ENCODE results near the gene ARL4C. TPM values are rescaled to one million over a fixed set of nuclear protein-coding genes. Genes with fewer than 3 reads are reported as not detected.
"Not testable (repeated sequence)": the region's sequence is repeated elsewhere in the genome, so short reads cannot be mapped to it uniquely, and the experiment has no call there.

ARL4C gene
- total RNA-seq, 1 donor from 2014 or later = 29.5 TPM

DNA sequence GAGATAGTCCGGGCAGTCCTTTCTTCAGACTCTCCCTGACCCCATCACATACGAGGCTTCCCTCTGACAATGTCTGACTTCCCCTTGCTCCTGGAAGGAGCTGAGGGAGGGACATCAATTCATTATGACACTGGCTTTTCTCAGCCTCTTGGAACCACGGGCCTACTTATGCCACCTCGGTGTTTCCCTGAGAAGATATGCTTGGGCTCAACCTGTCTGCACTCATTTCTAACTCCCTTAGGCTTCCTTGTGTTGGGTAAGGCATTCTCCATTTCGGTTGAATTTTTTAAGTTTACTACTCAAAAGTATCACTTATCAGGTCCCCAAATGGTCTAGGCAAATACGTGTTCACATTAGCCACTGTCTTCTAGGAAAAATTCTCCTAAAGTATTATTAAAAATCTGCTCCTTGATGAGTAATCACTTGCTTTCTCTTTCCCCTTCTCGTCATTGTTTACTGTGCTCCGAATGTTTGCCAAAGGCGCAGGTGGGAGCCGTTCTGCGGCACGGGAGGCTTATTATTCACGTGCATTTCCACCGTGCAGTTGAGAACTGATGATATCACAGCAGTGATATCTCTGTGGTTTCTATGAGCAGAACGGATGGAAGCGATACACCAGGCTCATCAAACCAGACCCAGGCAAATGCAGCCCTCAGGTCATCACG is 33.1 kb downstream of the ARL4C start:
- Mint-ChIP-seq H3K4me1 (no peaks in the 10 kb centered on the region), H3K27ac (ENCODE audit: unreplicated experiment) (peak overlapping the region; percentile 60), H3K4me3 (no peak overlapping the region), H3K36me3 (ENCODE audit: low read depth) (no peaks in the 10 kb centered on the region), H3K9me3 (peaks cover 3% of the 10 kb centered on the region), H3K27me3 (ENCODE audit: low read depth) (no peaks in the 10 kb centered on the region)
- no peak for DNase-seq (ENCODE audit: low read depth, low spot score)
- TF ChIP-seq, protein P1, sequence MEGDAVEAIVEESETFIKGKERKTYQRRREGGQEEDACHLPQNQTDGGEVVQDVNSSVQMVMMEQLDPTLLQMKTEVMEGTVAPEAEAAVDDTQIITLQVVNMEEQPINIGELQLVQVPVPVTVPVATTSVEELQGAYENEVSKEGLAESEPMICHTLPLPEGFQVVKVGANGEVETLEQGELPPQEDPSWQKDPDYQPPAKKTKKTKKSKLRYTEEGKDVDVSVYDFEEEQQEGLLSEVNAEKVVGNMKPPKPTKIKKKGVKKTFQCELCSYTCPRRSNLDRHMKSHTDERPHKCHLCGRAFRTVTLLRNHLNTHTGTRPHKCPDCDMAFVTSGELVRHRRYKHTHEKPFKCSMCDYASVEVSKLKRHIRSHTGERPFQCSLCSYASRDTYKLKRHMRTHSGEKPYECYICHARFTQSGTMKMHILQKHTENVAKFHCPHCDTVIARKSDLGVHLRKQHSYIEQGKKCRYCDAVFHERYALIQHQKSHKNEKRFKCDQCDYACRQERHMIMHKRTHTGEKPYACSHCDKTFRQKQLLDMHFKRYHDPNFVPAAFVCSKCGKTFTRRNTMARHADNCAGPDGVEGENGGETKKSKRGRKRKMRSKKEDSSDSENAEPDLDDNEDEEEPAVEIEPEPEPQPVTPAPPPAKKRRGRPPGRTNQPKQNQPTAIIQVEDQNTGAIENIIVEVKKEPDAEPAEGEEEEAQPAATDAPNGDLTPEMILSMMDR (conservative IDR thresholded peaks at IDR 0.05) = no peak

- TF ChIP-seq, protein P1 (conservative IDR thresholded peaks at IDR 0.05) = no peak
- no peak for DNase-seq (ENCODE audit: low read depth, low spot score)
- H3K27ac Mint-ChIP-seq (ENCODE audit: unreplicated experiment) = no peak overlapping the region
- H3K9me3 Mint-ChIP-seq = peaks cover under 1% of the 10 kb centered on the region
- no peak overlapping the region for H3K4me3 Mint-ChIP-seq
- H3K36me3 Mint-ChIP-seq (ENCODE audit: low read depth) = no peaks in the 10 kb centered on the region
- no peaks in the 10 kb centered on the region for H3K4me1 Mint-ChIP-seq
- H3K27me3 Mint-ChIP-seq (ENCODE audit: low read depth) = no peaks in the 10 kb centered on the region
Measured at GRCh38 chr2:234462218-234462992, 34.5 kb downstream of the ARL4C start.

DNA sequence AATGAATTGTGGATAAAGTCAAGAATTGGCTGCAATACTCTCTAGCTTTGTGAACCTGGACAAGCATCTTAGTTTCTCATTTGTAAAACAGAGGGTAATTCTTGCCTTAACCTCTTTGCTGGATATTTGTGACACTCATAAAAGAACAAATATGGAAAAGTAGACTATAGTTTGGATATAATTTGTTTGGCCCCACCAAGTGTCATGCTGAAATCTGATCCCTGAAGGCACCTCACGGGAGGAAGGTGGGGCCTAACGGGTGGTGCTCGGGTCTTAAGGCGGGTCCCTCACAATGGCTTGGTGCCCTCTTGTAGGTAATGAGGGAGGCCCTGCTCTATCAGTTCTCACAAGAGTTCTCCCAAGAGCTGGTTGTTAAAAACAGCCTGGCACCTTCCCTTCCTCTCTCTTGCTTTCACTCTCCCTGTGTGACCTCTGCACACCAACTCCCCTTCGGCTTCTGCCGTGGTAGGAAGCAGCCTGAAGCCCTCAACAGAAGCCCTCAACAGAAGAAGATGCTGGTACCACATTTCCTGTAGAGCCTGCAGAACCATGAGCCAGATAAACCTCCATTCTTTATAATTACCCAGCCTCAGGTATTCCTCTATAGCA is 37.4 kb downstream of the ARL4C start:
- H3K36me3 Mint-ChIP-seq (ENCODE audit: low read depth) = no peaks in the 10 kb centered on the region
- H3K9me3 Mint-ChIP-seq = no peaks in the 10 kb centered on the region
- no peak overlapping the region for H3K27ac Mint-ChIP-seq (ENCODE audit: unreplicated experiment)
- TF ChIP-seq, protein P1 (conservative IDR thresholded peaks at IDR 0.05) = no peak
- H3K4me3 Mint-ChIP-seq = no peak overlapping the region
- DNase-seq (ENCODE audit: low read depth, low spot score) = no peak
- H3K27me3 Mint-ChIP-seq (ENCODE audit: low read depth) = no peaks in the 10 kb centered on the region
- H3K4me1 Mint-ChIP-seq = peaks cover under 1% of the 10 kb centered on the region

DNA sequence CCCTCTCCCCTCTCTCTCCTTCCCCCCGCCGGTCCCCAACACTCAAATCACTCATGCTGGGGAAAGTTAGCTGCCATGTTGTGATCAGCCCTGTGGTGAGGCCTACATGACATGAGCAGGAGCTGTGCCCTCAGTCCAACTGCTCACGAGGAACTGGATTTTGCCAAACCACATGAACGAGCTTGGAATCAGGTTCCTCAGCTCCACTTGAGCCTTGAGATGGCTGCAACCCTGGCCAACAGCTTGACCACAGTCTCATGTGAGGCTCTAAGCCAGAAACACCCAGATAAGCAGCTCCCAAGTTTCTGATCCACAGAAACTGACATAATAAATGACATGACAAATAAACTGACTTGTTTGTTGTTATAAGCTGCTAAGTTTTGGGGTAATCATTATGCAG is 38.4 kb downstream of the ARL4C start:
- TF ChIP-seq, protein P1 (conservative IDR thresholded peaks at IDR 0.05) = no peak
- Mint-ChIP-seq H3K4me1 (peaks cover 5% of the 10 kb centered on the region), H3K9me3 (no peaks in the 10 kb centered on the region), H3K27me3 (ENCODE audit: low read depth) (no peaks in the 10 kb centered on the region), H3K36me3 (ENCODE audit: low read depth) (no peaks in the 10 kb centered on the region), H3K4me3 (no peak overlapping the region), H3K27ac (ENCODE audit: unreplicated experiment) (no peak overlapping the region)
- DNase-seq (ENCODE audit: low read depth, low spot score) = no peak

GRCh38 chr2:234457421-234457820 is 39.5 kb downstream of the ARL4C start:
- TF ChIP-seq, protein P1 (conservative IDR thresholded peaks at IDR 0.05) = no peak
- Mint-ChIP-seq H3K9me3 (peaks cover 3% of the 10 kb centered on the region), H3K36me3 (ENCODE audit: low read depth) (peaks cover 2% of the 10 kb centered on the region), H3K4me3 (no peak overlapping the region), H3K27ac (ENCODE audit: unreplicated experiment) (no peak overlapping the region), H3K27me3 (ENCODE audit: low read depth) (no peaks in the 10 kb centered on the region), H3K4me1 (peaks cover 9% of the 10 kb centered on the region)
- no peak for DNase-seq (ENCODE audit: low read depth, low spot score)

- peaks cover 24% of the 10 kb centered on the region for H3K4me1 Mint-ChIP-seq
Measured at GRCh38 chr2:234455246-234455645, 41.6 kb downstream of the ARL4C start.

More at GRCh38 chr2:234455246-234455645, 41.6 kb downstream of the ARL4C start:
- H3K36me3 Mint-ChIP-seq (ENCODE audit: low read depth); H3K9me3 Mint-ChIP-seq; H3K4me3 Mint-ChIP-seq; H3K27ac Mint-ChIP-seq (ENCODE audit: unreplicated experiment); DNase-seq (ENCODE audit: low read depth, low spot score); H3K27me3 Mint-ChIP-seq (ENCODE audit: low read depth): not testable (repeated sequence)

Measured in neural crest cell (in vitro differentiated cells).